Breast epithelium (tissue), 3 donors: ENCODE results near the gene MDN1.

ENCODE experiments used
- CTCF ChIP-seq, 3 donors: fragments of 450-650 bp; IDR thresholded peaks; one replicate each; pipeline ENCODE4 v1.5.1; 2016 to 2017; ENCODE audit warnings: antibody characterized with exemption in 3 of 3, mild to moderate bottlenecking in 3 of 3, moderate library complexity in 3 of 3
- POLR2A ChIP-seq: fragments of 450-650 bp; IDR thresholded peaks from one replicate; pipeline ENCODE4 v1.6.1; 2016; ENCODE audit warnings: antibody characterized with exemption, mild to moderate bottlenecking, moderate library complexity

GRCh38 chr6:89749918-89750317 is 69.7 kb downstream of the MDN1 start:
- TF ChIP-seq POLR2A (no peak), CTCF (IDR thresholded peaks at IDR 0.05) (no peak)
